ENCODE data around the gene TMEM209.

- no peak for TF ChIP-seq CTCF (IDR thresholded peaks at IDR 0.05)
- TF ChIP-seq POLR2A (IDR thresholded peaks at IDR 0.05) = no peak
These were observed 62.4 kb downstream of the TMEM209 start for GRCh38 chr7:130142654-130143333.
